GM19452 (cell line): ENCODE measurements around the gene NEK11.
"Not testable (repeated sequence)": the region's sequence is repeated elsewhere in the genome, so short reads cannot be mapped to it uniquely, and the experiment has no call there.

ENCODE experiments used
- ATAC-seq: cut with Tn5 transposase; IDR thresholded peaks from one replicate; pipeline ENCODE4 v1.9.1; 2021; ENCODE audit not compliant: unreplicated experiment

NEK11 gene

DNA sequence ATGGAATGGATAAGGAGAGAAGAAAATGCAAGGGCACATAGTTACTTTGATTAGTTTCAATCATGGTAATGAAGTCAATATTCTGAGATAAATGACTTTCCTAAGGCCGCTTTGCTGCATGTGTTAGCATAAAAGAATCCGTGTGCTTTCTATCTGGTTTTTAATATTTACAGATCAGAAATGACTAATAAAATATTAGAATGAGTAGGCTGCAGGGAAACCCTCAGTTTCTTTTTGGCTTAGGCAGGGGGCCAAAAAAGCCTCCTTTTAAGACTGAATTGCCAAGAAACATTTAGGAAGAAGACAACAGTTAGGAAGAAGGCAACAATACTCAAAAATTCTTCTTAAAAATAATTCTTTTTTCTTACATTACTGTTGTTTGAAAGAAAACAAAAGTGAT, 11.6 kb downstream of the NEK11 start:
- ATAC-seq, result no peak

DNA sequence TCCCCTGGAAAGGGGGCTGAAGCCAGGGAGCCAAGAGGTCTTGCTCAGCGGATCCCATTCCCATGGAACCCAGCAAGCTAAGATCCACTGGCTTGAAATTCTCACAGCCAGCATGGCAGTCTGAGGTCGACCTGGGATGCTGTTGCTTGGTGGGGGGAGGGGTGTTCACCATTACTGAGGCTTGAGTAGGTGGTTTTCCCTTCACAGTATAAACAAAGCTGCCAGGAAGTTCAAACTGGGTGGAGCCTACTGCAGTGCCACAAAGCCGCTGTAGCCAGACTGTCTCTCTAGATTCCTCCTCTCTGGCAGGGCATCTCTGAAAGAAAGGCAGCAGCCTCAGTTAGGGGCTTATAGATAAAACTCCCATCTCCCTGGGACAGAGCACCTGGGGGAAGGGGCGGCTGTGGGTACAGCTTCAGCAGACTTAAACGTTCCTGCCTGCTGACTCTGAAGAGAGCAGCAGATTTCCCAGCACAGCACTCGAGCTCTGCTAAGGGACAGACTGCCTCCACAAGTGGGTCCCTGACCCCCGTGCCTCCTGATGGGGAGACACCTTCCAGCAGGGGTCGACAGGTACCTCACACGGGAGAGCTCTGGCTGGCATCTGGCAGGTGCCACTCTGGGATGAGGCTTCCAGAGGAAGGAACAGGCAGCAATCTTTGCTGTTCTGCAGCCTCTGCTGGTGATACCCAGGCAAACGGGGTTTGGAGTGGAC, 15.8 kb downstream of the NEK11 start:
- not testable (repeated sequence) for ATAC-seq

DNA sequence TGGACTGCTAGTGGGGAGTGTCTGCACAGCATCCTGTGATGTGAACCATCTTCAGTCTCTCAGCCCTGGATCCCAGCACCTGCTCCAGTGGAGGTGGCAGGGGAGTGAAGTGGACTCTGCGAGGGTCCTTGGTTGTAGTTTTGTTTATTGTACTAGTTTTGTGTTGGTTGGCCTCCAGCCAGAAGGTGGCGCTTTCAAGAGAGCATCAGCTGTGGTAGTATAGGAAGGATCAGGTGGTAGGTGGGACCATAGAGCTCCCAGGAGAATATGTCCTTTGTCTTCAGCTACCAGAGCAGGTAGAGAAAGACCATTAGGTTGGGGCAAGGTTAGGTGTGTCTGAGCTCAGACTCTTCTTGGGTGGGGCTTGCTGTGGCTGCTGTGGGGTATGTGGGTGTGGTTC, 20.9 kb downstream of the NEK11 start:
- ATAC-seq, result no peak

DNA sequence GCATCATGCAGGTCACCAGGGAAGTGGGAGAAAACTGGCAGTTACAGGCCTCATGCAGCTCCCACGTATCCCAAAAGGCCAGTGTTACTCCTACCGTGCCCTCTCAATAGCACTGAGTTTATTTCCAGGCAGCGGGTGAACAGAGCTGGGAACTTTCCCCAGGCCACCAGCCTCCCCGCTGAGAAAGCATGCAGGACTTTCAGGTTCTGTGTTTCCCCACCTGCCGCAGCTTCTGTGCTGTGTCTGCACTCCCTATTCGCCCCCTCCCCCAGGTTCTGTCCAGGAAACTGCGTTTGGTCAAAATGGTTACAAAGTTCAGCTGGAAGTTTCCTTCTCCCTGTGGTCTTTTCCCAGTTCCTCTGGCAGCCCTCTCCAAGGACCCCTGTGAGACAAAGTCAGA, 21.4 kb downstream of the NEK11 start:
- ATAC-seq, result no peak

DNA sequence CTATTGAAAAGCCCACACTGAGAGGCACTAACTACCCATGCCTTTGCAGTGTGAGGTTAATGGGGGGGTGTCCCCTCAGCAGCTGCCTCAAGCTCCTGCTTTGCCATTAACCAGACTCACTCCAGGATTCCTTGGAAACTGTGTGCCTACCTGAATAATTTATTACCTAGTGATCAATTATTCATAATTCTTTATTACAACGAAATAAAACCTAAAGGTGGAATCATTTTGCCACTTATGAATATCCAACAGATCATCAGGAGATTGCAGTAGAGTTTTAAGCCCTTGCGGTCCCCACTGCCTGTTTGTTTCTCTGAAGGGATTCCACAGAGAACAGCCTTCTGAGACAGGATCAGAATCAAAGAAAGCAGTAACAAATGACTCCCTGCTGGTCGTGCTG, 23.3 kb downstream of the NEK11 start:
- ATAC-seq, result no peak

DNA sequence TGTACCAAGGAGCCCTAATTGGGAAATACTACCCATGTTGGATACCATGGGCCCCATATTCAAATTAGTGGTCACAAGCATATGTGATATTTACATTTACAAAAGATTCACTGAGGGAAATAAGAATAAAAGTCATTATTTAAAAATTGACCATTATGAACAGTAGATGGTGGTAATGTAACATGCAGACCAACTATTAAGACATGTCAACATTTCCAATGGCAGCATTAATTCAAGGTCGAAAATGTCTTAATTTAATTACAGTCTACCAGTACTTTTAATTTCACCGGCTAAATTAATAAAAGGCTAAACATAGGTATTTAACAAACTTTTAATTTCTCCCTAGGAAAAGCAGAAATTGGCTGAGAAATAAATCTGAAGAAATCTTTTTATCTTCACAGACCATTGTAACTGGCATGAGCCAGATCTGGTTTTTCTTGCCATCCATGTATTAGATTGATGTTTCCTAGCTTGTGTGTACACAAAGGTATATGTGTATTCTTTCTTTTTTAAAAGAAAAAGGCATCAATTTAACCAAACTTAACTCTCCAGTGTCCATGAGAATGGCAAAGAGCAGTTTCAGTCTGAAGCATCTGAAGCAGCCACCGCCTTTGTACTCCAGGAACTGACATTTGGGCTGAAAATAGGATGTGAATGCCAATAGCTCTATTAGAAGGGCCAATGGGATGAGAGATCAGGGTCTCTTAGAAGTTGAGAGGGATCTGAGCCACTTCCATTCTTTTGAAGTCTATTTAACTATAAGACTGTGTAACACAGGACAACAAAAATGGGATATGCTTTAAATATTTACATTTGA, 26.6 kb downstream of the NEK11 start:
- no peak for ATAC-seq

DNA sequence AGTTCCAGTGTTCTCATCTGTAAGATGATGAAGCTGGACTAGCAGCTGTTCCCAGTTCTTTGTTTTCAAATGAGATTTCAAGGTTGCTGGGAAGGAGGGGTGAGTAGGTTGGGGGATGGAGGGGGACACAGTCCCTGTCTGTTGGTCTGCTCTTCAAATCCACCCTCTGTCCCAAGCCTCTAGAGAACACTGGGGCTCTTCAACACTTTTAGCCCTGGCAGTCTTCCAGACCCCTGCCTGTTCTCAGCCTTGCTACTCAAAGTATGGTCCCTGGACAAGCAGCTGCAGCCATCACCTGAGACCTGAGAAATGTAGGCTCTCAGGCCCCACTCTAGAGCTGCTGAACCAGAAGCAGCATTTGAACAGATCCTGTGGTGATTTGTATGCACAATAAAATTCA, 41.3 kb downstream of the NEK11 start:
- ATAC-seq, result no peak

DNA sequence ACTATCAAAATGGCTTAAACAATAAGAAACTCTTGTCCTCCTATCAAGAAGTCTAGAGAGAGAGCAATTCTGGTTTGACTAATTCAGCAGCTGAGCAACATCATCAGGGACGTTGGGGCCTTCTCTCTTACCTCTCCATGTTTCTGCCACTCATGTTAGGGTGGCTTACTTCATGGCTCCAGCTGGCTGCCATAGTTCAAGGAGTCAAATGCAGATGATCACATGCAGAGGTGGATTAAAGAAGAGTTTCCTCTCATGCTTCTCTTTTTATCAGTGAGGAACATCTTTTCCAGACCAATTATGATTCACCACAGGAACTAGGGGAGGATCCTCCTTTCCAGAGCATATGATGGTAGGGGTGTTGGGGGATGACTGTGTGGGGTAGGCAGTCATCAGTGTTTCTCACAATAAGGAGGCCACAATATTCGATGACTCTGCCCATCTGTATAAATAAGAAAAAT, 45.5 kb downstream of the NEK11 start:
- no peak for ATAC-seq

DNA sequence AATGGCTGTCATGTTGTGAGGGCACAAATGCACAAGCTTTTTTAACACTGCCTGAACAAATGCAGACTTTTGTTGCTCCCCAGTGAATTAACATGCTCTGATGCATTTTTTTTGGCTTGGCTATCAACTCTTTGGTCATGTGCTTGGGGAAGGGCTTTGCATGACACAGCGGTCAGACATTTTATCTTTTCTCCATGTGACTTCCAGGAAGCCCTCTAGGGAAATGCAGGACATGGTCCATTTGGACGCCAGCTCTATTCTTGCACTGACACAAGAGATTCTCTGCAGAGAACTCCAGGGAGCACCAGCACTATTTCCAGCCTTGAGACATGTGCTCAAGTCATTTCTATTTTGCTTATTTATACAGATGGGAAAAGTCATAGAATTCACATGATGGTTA, 46.2 kb downstream of the NEK11 start:
- ATAC-seq, result no peak

DNA sequence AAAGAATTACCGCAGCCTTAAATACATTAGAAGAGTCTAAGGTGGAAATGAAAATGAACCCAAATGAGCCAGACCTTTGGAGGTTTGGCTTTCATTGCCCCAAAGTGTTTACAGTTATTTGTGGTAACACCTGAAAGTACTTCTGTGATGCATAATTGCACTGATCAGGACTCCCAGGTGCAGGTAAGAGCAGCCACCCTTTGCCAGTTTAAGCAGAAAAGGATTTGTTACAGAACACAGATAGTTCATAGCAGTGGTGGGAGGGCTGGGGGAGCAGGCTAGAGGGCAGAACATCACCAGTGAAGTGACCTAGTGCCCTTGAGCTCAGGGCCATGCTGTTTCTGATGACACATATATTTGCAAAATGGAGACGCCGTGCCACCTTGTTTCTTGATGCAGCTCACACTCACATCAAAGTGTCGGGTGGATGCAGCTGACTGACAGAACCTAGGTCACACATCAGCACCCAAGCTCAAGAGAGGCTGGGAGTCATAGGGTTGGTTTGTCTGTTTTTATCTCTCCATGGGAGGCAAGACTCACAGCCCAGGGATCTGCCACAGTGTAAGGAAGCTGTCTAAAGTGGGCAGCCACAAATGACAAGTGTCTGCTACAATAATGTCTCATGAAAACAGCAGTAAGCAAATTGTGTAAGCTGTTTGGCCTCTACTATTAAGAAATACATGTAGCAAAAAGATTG, 49.1 kb downstream of the NEK11 start:
- peak; percentile 70 for ATAC-seq

DNA sequence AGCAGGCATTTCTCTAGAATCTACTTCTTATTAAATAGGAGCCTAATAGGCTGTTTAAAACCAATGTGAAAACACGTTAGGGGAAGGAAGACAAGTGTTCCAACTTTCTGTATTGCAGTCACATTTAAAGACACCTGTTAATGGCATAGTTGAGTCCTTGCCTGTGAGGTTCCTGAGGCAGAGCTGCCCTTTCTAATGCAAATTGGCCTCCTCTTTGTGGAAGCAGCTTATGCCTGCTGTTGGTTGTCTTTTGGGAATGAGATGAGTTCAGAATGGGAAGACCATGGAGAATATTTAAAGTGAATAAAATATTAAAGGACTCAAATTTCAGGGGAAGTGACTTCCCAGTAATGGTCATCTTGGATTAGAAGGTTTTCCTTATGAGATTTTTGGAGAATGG, 51.2 kb downstream of the NEK11 start:
- no peak for ATAC-seq

DNA sequence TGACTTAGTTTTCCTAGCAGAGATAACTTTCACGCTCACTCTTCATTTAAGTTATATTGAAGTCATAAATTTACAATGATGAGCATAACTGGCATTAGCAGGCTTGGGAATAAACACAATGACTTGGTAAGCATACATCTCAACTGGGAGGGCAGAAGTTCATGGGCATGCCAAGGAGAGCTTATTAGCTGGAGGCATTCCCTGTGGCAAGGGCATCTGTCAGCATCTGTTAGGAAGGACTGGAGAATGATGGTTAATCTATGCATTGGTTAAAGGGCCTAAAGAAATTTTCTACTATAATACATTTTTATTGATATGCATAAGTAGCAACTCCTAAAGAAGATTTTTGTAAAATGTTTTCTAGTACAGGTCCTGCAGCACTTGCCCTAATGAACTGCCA, 52.4 kb downstream of the NEK11 start:
- ATAC-seq, result no peak

DNA sequence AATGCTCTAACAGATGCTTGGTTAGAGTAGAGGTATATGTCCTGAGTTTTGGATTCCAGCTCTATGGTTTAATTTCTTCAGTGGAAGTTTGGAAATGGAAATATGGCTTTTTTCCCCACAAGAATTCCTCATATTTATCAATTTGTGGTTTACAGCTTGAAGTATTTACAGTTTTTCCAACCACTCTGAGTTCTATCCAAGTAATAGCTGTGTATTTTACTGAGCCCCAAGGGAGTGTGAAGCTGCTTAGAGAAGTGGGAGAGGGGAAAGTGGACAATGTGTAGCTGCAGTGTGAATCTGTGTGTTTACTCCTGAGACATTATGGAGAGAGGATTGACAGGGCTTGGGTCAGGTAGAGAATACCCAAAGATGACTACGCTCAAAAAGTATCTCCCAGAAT, 54.5 kb downstream of the NEK11 start:
- ATAC-seq, result no peak

DNA sequence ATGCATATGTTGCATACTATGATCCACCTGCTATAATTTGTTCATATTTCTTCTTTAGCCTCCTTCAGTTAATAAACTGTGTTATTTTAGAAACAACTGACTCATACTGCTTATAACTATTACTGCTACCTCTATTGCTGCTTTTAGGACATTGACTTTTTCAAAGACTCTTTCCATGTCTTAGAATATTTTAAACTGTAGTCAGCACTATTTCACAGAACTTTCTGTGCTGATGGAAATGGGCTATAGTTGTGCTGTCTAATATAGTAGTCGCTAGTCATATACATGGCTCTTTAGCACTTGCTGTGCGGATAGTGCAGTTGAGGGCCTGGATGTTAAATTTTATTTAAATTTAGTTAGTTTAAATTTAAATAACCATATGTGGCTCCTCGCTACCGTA, 55.6 kb downstream of the NEK11 start:
- ATAC-seq, result no peak

DNA sequence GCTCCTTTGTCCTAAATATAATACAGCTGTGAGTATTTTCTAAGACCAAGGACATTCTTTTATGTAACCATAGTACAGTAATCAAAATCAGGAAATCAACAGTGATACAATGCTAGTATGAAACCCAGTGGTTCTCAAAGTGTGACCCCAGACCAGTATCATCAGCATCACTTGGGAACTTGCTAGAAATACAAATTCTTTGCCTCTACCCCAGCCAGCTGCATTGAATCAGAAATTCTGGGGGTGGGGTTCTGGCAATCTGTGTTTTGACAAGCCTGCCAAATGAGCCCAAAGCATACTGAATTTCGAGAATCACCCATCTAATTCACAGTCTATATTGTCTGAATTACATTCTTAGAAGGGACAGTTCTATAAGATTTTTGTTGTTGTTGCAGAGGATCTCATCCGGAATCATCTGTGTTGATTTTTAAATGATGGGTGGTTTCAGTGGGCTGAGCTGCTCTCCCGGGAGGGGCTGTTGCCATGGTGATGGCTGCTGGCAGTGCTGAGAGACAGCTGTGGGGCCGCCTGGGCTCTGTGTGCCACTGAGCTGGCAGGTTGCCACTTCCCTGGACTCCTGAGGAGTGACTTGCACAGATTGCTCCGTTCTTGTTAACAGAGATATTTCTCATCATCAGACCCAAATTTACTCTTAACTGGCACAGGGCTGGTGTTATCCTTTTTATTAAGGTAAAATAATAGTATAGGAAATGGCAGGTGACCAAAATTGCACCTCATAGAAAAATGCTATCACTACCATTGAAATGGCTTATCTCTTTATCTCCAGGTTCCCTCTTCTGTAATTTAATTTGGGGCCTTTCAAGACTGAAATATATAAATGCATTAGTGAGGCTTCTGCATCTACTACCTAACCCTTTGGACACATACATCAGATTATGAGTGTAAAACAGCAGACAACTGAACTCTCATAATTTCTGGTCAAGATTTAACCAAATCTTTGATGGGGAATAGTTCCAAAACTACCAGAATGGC, 56.5 kb downstream of the NEK11 start:
- ATAC-seq, result no peak

DNA sequence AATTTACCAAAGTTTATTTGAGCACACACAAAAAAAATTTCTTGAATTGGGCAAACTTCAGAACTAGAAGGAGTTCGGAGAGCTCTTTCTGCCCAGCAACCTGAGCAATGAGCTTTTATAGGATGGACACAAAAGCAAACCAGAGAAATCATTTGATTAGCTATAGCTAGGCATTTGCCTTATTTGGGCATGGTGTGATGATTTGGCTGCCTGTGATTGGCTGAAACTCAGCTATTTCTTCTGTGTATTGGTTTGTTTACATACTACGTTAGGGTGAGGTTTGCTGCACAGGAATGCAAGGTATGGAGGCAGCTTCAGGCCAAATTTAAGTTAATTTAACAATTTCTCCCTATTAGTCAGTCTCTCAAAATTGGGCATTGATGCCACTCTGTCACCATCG, 65.1 kb downstream of the NEK11 start:
- ATAC-seq, result no peak

DNA sequence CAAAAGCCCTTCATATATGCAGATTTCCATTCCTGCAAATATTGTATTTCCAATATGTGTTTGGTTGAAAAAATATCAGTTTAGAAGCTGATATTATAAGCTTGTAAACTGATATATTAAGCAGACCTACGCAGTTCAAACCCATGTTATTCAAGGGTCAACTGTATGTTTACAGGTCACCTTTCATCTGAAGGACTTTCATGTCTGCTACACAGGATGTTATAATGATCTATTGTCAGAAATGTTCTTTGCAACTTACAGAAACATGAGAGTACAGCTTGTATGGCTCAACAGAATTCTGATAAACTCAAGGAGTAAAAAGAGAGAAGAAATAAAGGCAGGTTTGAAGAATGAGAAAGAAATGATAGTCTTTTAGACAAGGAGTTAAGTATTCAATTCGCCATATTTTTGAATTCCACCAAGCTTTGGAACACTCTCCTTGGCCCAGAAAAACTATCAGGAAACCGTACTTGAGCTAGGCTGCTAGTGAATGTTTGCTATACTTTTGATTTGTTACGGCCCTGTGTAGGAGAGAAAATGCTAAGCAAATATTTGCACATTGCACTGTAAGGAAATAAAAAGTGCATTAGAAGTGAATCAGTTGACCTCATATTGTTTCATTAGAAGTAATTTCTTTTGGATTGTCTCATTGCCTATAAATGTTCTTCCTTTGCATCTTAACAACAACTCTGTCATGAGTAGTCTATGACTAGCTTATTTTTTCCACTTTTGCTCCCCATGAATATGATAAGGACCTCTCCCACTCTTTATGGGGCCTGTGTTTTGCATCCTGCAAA, 81.2 kb downstream of the NEK11 start:
- no peak for ATAC-seq

DNA sequence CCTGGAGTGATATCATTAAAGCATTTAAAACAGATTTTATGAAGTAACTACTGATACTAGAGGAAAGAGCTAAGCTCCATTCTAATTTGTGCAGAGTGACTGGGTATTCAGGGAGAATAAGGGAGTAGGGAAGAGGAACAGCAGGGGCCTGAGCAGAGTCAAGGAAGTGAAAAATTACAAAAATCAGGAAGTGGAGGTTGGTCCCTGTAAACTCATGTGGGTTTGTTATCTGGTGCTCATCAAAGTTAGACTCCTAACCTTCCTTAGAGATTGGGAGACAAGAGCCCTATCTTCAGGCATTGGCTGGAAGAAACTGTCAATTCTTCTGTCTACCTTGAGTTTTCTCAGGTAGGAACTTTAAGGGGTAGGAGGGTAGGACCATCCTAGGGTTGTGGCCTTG, 82.5 kb downstream of the NEK11 start:
- ATAC-seq, result no peak

DNA sequence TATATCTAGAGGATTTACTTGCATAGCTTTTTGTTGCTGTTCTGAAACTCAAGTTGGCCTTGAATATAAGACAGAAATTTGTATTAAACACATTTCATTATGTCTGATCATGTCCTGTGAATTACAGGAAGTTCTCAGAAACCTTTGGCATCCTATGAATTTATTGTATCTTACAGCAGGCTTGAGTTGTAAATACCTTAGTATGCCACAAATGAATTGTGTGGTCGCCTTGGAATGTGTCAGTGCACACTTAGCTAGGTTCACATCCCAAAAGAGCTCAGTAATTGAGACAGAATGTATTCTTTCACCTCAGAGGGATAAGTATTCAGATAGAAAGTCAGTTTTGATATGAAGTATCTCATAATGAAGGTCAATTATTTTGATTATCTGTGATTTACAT, 83.4 kb downstream of the NEK11 start:
- ATAC-seq, result no peak

DNA sequence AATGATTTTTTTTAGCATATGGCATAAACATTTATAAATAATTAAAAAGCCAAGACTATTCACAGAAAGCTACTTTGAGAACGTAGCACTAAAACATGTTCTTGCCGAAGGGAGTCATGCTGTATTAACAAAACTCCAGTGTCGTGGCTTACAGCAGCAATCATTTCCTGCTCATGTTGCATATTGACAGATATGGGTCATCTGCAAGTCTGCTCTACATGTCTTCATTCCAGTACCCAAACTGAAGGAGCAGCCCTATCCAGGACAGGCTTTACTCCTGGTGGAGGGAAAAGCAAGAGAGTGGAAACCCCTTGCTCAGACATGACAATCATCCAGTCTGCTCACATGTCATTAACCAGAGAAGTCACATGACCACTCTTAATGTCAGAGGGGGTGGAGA, 87.6 kb downstream of the NEK11 start:
- no peak for ATAC-seq
